WTC11 (cell line): ENCODE measurements around the gene CLEC18A. TPM values are rescaled to one million over a fixed set of nuclear protein-coding genes. Genes with fewer than 3 reads are reported as not detected.

Experiments
- ATAC-seq: fragments of 200-7000 bp; cut with Tn5 transposase; 2 replicates; pipeline ENCODE4 v1.10.0; 2021; ENCODE audit warnings: mild to moderate bottlenecking, moderate library complexity
- CTCF ChIA-PET: fragments of 300-600 bp; sonication (Branson Sonifier 250); formaldehyde crosslinking; loops from one replicate; lab custom pipeline; 2021; ENCODE audit warnings: antibody characterized with exemption; lab: Charles Lee
- POLR2A ChIA-PET: fragments of 350-600 bp; sonication (Branson Sonifier 250); formaldehyde crosslinking; loops from one replicate; lab custom pipeline; 2021; ENCODE audit warnings: antibody characterized with exemption; lab: Charles Lee
- DNase-seq: peaks from one replicate; pipeline ENCODE4 v3.0.0; 2021; ENCODE audit warnings: low spot score
- H3K27ac Mint-ChIP-seq: 2 replicates; pipeline ENCODE4 v1.8.0; 2021; ENCODE audit warnings: mixed read lengths
- H3K27me3 Mint-ChIP-seq: 2 replicates; pipeline ENCODE4 v1.8.0; 2021; ENCODE audit warnings: low read depth, mild to moderate bottlenecking, moderate library complexity, mixed read lengths
- H3K36me3 Mint-ChIP-seq: 2 replicates; pipeline ENCODE4 v1.8.0; 2021; ENCODE audit warnings: mixed read lengths
- H3K4me1 Mint-ChIP-seq: 2 replicates; pipeline ENCODE4 v1.8.0; 2022; ENCODE audit warnings: mixed read lengths
- H3K4me3 Mint-ChIP-seq: 2 replicates; pipeline ENCODE4 v1.8.0; 2021; ENCODE audit warnings: mild to moderate bottlenecking, moderate library complexity, mixed read lengths
- H3K9me3 Mint-ChIP-seq: 2 replicates; pipeline ENCODE4 v1.8.0; 2021; ENCODE audit warnings: mixed read lengths
- ATF1 ChIP-seq: sonication (generic); formaldehyde crosslinking; IDR thresholded peaks from 2 replicates; pipeline ENCODE4 v1.8.1; 2023; ENCODE audit warnings: mild to moderate bottlenecking, moderate library complexity, missing genetic modification reagents
- CBFB ChIP-seq: sonication (generic); formaldehyde crosslinking; IDR thresholded peaks from 2 replicates; pipeline ENCODE4 v1.8.1; 2022; ENCODE audit warnings: mild to moderate bottlenecking, low read depth, missing genetic modification reagents
- CREB1 ChIP-seq: sonication (generic); formaldehyde crosslinking; IDR thresholded peaks from 2 replicates; pipeline ENCODE4 v1.8.0; 2023; ENCODE audit warnings: mild to moderate bottlenecking, missing genetic modification reagents
- FOXJ3 ChIP-seq: sonication (generic); formaldehyde crosslinking; IDR thresholded peaks from 2 replicates; pipeline ENCODE4 v1.9.0; 2021; ENCODE audit warnings: missing genetic modification reagents, mild to moderate bottlenecking, borderline replicate concordance
- GABPB1 ChIP-seq: sonication (generic); formaldehyde crosslinking; IDR thresholded peaks from 2 replicates; pipeline ENCODE4 v1.8.1; 2023; ENCODE audit warnings: mild to moderate bottlenecking, missing genetic modification reagents
- NFE2L1 ChIP-seq: sonication (generic); formaldehyde crosslinking; IDR thresholded peaks from 2 replicates; pipeline ENCODE4 v1.8.1; 2023; ENCODE audit warnings: missing genetic modification reagents
- NR2C2 ChIP-seq: sonication (generic); formaldehyde crosslinking; IDR thresholded peaks from 2 replicates; pipeline ENCODE4 v1.8.0; 2022; ENCODE audit warnings: mild to moderate bottlenecking, missing genetic modification reagents
- OVOL2 ChIP-seq: fragments of 250-450 bp; sonication (Bioruptor Pico); IDR thresholded peaks from 2 replicates; pipeline ENCODE4 v1.9.0; 2021; ENCODE audit warnings: mild to moderate bottlenecking, borderline replicate concordance
- PRRX2 ChIP-seq: fragments of 250-450 bp; sonication (Bioruptor Pico); IDR thresholded peaks from 2 replicates; pipeline ENCODE4 v1.8.0; 2021; ENCODE audit warnings: mild to moderate bottlenecking
- RELA ChIP-seq: sonication (generic); formaldehyde crosslinking; IDR thresholded peaks from 2 replicates; pipeline ENCODE4 v1.8.1; 2022; ENCODE audit warnings: missing genetic modification reagents, mild to moderate bottlenecking, borderline replicate concordance
- TEAD1 ChIP-seq: sonication (generic); formaldehyde crosslinking; IDR thresholded peaks from 2 replicates; pipeline ENCODE4 v1.8.0; 2022; ENCODE audit warnings: mild to moderate bottlenecking, missing genetic modification reagents
- ZNF396 ChIP-seq: fragments of 250-450 bp; sonication (Bioruptor Pico); IDR thresholded peaks from 2 replicates; pipeline ENCODE4 v1.8.0; 2021; ENCODE audit warnings: mild to moderate bottlenecking, moderate library complexity, borderline replicate concordance
- ZNF423 ChIP-seq: fragments of 250-450 bp; sonication (Bioruptor Pico); IDR thresholded peaks from 2 replicates; pipeline ENCODE4 v2.1.2; 2022; ENCODE audit warnings: mild to moderate bottlenecking, moderate library complexity
- ZNF671 ChIP-seq: fragments of 250-450 bp; sonication (Bioruptor Pico); IDR thresholded peaks from 2 replicates; pipeline ENCODE4 v1.8.0; 2021; ENCODE audit warnings: mild to moderate bottlenecking
- total RNA-seq: library from RNA; stranded (reverse); gene quantifications from 3 replicates; pipeline ENCODE4 v1.2.3, GENCODE V29; 2021
- TF ChIP-seq, protein P1 (sequence below): sonication (generic); formaldehyde crosslinking; conservative IDR thresholded peaks from 2 replicates; pipeline ENCODE4 v1.8.1; 2023; ENCODE audit warnings: mild to moderate bottlenecking, low read depth, missing genetic modification reagents, moderate library complexity
- TF ChIP-seq, protein P2 (sequence below): sonication (generic); formaldehyde crosslinking; IDR thresholded peaks from 2 replicates; pipeline ENCODE4 v1.8.0; 2022; ENCODE audit warnings: mild to moderate bottlenecking, missing genetic modification reagents
- TF ChIP-seq, protein P3 (sequence below): sonication (generic); formaldehyde crosslinking; IDR thresholded peaks from 2 replicates; pipeline ENCODE4 v1.8.0; 2022; ENCODE audit warnings: mild to moderate bottlenecking, missing genetic modification reagents
- TF ChIP-seq, protein P4 (sequence below): sonication (generic); formaldehyde crosslinking; IDR thresholded peaks from 2 replicates; pipeline ENCODE4 v1.8.0; 2022; ENCODE audit warnings: missing genetic modification reagents
- TF ChIP-seq, protein P5 (sequence below): sonication (generic); formaldehyde crosslinking; IDR thresholded peaks from 2 replicates; pipeline ENCODE4 v1.8.1; 2022; ENCODE audit warnings: low read depth, missing genetic modification reagents, borderline replicate concordance

CLEC18A gene
- total RNA-seq, 1 experiment from 2014 or later: 0.26 TPM

DNA sequence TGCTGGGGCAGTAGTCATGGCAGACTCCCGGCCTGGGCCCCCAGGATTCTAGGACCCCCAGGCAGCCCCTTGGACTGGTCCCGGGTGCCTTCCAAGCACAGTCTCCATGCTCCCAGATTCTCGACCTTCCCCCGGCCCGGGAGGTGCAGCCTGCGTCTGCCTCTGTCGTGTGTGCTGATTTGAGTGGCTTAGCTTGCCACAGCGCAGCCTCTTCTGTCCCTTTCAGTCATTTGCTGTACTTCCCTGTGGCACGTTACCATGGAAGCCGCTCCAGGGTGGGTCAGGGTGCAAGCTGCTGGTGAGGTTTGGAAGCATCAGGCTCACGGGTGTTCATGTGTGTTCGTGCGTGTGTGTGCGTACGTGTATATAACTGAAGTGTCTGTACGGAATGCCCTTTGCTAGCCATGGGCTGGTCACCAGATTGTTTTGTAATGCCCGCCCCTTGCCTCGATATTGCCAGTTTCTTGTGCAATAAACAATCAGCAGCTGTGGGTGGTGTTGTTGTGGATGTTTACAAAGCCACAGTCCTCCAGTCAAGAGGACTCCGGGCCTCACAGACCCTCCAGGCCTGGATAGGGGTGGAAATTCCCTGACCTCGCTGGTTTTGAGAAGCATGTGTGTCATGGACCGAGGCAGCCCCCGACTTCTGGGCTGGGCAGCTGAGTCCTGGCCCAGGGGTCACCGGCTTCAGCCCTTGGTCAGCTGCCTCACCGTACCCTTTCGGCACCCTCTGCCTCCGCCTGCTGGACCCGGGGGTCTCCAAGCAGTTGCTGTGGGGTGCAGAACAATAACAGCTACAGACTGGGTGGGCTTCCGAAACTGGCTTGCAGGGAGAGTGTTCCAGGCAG is 9.7 kb upstream of the CLEC18A start:
- no peaks in the 10 kb centered on the region for H3K9me3 Mint-ChIP-seq
- POLR2A ChIA-PET: no interaction called here
- no peak overlapping the region for H3K4me3 Mint-ChIP-seq
- DNase-seq (no peak), ATAC-seq (no peak)
- TF ChIP-seq, protein P1, sequence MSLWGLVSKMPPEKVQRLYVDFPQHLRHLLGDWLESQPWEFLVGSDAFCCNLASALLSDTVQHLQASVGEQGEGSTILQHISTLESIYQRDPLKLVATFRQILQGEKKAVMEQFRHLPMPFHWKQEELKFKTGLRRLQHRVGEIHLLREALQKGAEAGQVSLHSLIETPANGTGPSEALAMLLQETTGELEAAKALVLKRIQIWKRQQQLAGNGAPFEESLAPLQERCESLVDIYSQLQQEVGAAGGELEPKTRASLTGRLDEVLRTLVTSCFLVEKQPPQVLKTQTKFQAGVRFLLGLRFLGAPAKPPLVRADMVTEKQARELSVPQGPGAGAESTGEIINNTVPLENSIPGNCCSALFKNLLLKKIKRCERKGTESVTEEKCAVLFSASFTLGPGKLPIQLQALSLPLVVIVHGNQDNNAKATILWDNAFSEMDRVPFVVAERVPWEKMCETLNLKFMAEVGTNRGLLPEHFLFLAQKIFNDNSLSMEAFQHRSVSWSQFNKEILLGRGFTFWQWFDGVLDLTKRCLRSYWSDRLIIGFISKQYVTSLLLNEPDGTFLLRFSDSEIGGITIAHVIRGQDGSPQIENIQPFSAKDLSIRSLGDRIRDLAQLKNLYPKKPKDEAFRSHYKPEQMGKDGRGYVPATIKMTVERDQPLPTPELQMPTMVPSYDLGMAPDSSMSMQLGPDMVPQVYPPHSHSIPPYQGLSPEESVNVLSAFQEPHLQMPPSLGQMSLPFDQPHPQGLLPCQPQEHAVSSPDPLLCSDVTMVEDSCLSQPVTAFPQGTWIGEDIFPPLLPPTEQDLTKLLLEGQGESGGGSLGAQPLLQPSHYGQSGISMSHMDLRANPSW: no peak
- no peak for TF ChIP-seq ZNF423 (CRISPR knock-in tag)
- no peak for TF ChIP-seq PRRX2
- no peak for TF ChIP-seq OVOL2 (CRISPR knock-in tag)
- no peak for TF ChIP-seq FOXJ3 (CRISPR knock-in tag)
- H3K4me1 Mint-ChIP-seq: no peaks in the 10 kb centered on the region
- CTCF ChIA-PET: interaction anchor here (1.4 kb wide), 1 partner anchor 11 kb away, joined by 7 read pairs; no protein-coding TSS in a partner anchor
- no peaks in the 10 kb centered on the region for H3K27me3 Mint-ChIP-seq
- no peak overlapping the region; the same call in 1 of the 2 replicates for H3K27ac Mint-ChIP-seq
- peaks cover 20% of the 10 kb centered on the region for H3K36me3 Mint-ChIP-seq

DNA sequence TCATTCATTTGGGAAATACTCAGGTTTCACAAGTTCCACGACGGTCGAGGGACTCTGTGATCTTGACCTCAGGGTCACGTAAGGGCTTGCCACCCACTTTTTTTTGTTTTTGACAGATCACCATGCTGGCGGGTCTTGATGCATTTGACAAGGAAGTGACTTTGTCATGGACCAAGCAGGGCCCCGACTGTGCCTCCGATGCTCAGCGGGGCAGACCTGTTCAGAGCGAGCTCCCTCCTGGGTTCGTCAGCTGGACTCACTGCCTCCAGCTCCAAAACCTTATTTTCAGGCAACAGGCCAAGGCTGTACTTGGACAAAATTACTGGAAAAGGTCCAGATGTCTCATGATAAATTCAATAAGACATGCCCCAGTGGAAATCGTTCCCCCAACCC is 9.0 kb upstream of the CLEC18A start:
- Mint-ChIP-seq H3K27me3 (no peaks in the 10 kb centered on the region), H3K4me1 (no peaks in the 10 kb centered on the region), H3K4me3 (no peak overlapping the region), H3K27ac (no peak overlapping the region), H3K9me3 (no peaks in the 10 kb centered on the region), H3K36me3 (peaks cover 15% of the 10 kb centered on the region)
- no peak for TF ChIP-seq CBFB (CRISPR knock-in tag)
- TF ChIP-seq ZNF671 (CRISPR knock-in tag): no peak
- TF ChIP-seq, protein P2, sequence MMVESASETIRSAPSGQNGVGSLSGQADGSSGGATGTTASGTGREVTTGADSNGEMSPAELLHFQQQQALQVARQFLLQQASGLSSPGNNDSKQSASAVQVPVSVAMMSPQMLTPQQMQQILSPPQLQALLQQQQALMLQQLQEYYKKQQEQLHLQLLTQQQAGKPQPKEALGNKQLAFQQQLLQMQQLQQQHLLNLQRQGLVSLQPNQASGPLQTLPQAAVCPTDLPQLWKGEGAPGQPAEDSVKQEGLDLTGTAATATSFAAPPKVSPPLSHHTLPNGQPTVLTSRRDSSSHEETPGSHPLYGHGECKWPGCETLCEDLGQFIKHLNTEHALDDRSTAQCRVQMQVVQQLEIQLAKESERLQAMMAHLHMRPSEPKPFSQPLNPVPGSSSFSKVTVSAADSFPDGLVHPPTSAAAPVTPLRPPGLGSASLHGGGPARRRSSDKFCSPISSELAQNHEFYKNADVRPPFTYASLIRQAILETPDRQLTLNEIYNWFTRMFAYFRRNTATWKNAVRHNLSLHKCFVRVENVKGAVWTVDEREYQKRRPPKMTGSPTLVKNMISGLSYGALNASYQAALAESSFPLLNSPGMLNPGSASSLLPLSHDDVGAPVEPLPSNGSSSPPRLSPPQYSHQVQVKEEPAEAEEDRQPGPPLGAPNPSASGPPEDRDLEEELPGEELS (CRISPR knock-in tag): no peak
- TF ChIP-seq, protein P3, sequence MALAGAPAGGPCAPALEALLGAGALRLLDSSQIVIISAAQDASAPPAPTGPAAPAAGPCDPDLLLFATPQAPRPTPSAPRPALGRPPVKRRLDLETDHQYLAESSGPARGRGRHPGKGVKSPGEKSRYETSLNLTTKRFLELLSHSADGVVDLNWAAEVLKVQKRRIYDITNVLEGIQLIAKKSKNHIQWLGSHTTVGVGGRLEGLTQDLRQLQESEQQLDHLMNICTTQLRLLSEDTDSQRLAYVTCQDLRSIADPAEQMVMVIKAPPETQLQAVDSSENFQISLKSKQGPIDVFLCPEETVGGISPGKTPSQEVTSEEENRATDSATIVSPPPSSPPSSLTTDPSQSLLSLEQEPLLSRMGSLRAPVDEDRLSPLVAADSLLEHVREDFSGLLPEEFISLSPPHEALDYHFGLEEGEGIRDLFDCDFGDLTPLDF (CRISPR knock-in tag): no peak
- TF ChIP-seq ZNF396 (CRISPR knock-in tag): no peak
- TF ChIP-seq NR2C2 (CRISPR knock-in tag): no peak
- no peak for TF ChIP-seq GABPB1
- TF ChIP-seq NFE2L1 (CRISPR knock-in tag): no peak
- TF ChIP-seq, protein P4, sequence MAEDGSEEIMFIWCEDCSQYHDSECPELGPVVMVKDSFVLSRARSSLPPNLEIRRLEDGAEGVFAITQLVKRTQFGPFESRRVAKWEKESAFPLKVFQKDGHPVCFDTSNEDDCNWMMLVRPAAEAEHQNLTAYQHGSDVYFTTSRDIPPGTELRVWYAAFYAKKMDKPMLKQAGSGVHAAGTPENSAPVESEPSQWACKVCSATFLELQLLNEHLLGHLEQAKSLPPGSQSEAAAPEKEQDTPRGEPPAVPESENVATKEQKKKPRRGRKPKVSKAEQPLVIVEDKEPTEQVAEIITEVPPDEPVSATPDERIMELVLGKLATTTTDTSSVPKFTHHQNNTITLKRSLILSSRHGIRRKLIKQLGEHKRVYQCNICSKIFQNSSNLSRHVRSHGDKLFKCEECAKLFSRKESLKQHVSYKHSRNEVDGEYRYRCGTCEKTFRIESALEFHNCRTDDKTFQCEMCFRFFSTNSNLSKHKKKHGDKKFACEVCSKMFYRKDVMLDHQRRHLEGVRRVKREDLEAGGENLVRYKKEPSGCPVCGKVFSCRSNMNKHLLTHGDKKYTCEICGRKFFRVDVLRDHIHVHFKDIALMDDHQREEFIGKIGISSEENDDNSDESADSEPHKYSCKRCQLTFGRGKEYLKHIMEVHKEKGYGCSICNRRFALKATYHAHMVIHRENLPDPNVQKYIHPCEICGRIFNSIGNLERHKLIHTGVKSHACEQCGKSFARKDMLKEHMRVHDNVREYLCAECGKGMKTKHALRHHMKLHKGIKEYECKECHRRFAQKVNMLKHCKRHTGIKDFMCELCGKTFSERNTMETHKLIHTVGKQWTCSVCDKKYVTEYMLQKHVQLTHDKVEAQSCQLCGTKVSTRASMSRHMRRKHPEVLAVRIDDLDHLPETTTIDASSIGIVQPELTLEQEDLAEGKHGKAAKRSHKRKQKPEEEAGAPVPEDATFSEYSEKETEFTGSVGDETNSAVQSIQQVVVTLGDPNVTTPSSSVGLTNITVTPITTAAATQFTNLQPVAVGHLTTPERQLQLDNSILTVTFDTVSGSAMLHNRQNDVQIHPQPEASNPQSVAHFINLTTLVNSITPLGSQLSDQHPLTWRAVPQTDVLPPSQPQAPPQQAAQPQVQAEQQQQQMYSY (CRISPR knock-in tag): no peak
- TF ChIP-seq TEAD1 (CRISPR knock-in tag): no peak
- no peak for TF ChIP-seq OVOL2 (CRISPR knock-in tag)
- TF ChIP-seq CREB1 (CRISPR knock-in tag): no peak
- no peak for TF ChIP-seq RELA (CRISPR knock-in tag)
- TF ChIP-seq, protein P1: no peak
- TF ChIP-seq ATF1: no peak
- TF ChIP-seq, protein P5, sequence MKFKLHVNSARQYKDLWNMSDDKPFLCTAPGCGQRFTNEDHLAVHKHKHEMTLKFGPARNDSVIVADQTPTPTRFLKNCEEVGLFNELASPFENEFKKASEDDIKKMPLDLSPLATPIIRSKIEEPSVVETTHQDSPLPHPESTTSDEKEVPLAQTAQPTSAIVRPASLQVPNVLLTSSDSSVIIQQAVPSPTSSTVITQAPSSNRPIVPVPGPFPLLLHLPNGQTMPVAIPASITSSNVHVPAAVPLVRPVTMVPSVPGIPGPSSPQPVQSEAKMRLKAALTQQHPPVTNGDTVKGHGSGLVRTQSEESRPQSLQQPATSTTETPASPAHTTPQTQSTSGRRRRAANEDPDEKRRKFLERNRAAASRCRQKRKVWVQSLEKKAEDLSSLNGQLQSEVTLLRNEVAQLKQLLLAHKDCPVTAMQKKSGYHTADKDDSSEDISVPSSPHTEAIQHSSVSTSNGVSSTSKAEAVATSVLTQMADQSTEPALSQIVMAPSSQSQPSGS (CRISPR knock-in tag): no peak
- ChIA-PET CTCF (interaction anchor here (1.0 to 1.4 kb wide), 2 partner anchors 11 to 12 kb away, joined by 3 to 7 read pairs; no protein-coding TSS in a partner anchor), POLR2A (no interaction called here)
- ATAC-seq: no peak
- DNase-seq: no peak
